NCI-H446 (cell line): Measurements from ENCODE around the gene GREM2.

Source experiments
- DNase-seq, 2 experiments: peaks; one replicate each; lab custom pipeline; 2025; lab: John Stamatoyannopoulos, UW

Gene GREM2

DNA sequence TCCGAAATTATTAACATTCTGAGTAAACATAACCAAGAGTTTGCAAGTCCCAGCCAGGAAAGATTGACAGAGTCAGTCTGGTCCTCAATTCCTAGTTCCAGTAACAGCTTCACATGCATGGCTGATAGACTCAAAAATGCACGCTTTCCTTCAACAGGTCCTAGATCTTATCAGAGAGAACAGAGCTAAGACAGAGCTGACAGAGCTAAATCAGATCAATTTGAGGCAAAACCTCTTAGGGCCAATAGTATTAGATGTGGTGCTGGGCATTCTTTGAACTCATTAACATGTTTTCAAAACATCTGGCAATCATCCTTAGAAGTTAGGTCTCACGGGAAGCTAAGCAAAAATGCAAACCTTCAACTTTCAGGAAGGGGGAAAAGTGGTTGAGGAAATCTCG lies 114.0 kb downstream of the GREM2 start:
- no peak for DNase-seq

DNA sequence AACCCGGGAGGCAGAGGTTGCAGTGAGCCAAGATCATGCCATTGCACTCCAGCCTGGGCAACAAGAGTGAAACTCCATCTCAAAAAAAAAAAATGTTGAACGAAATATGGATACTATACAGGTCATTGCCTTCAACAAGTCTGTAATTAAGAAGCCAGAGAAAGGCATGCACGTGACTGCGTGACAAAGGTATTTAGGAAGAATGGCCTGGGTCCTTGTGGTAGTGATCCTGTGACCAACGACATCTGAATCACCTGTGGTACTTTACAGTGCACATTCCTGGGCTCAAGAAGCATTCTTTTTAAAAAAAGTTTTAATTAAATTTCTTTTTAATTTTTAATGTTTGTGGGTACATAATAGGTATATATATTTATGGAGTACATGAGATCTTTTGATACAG lies 115.0 kb downstream of the GREM2 start:
- DNase-seq = no peak

DNA sequence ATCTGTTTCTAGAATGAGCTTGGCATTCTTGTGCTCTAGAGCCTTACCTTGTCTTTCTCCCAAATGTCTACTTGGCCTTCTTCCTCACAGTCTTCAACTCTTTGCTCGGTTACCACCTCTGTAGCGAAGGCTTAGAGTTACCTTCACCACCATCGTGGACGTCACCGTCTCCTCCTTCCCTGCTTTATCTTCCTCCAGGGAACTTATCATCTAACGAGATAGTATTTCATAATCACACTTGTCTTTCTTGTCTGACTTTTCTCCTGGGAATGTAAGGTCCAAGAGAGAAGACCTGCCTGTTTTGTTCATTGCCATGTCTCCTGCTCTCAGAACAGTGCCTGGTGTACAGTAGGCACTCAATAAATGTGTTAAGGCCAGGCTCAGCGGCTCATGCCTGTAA lies 115.6 kb downstream of the GREM2 start:
- DNase-seq = no peak

DNA sequence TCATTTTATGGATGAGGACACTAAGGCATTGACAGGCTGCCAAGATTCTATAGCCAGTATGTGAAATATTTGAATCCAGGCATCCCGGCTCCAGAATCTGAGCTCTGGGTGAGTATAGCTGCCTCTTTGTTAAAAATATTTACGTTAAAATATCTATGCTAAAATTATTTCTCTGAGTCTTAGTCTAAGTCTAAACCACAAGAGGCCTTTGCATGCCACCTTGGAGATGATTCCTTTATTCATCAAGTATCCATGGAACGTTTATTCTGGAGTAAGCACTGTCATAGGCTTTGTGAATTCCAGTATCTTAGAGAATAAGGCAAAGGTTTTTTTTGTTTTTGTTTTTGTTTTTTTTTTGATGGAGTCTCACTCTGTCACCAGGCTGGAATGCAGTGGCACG lies 116.4 kb downstream of the GREM2 start:
- DNase-seq = no peak

DNA sequence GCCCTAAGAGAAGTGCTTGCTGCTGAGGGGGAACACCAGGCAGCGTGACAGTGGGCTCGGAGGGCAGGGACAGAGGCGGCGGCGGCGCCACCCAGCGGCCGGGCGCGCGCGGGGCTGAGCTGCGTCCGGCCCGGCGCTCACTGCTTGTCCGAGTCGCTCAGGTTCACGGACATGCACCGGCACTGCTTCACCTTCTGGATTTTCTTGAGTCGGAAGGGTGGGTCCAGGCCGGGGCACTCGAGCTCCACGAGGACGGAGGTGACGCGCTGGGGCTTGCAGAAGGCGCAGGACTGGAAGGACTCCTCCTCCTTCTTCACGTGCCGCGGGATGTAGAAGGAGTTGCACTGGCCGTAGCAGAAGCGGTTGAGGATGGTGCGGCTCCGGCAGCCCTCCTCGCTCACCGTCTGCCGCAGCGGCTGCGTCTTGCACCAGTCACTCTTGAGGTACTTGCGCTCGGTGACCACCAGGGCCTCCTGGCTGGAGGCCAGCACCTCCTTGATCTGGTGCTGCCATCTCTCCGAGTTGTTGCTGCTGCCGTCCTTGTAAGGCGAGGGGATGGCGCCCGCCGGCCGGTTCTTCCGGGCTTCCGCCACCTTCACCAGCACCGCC lies 119.0 kb downstream of the GREM2 start:
- DNase-seq = no peak

DNA sequence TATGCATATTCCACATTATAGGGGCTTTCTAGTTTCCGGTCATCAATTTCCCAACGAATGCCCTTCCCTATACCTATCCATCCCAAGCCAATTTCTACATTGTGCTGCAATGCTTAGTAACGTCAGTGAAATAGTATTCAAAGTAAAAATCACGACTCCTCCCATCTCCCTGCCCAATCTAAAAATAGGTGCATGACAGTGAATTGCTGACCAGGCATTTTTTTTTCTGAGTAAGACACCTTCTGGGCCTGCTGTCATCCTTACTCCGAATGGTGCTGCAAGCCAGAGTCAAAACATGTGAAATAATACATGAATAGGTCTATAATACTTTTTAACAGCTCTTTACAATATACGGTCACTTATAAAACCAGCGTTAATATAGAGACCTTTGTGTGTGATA lies 120.2 kb downstream of the GREM2 start:
- no peak for DNase-seq

DNA sequence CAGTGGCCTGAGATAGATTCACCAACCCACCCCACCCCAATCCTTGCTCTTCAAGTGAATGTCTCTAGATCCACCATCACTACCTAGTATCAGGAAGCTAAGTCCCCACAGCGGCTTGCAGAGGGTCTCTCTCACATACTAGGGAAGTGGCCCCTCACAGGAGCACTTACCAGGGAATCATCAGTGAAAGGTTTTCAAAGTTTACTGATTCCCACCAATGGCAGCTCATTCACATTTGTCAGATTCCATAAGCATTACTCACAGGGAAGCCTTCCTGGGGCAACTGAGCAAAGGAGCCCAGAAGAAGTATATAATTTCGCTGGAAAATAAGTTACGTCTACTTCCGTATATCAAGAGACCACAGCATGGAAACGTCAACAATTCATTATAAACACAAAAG lies 120.8 kb downstream of the GREM2 start:
- DNase-seq = no peak

DNA sequence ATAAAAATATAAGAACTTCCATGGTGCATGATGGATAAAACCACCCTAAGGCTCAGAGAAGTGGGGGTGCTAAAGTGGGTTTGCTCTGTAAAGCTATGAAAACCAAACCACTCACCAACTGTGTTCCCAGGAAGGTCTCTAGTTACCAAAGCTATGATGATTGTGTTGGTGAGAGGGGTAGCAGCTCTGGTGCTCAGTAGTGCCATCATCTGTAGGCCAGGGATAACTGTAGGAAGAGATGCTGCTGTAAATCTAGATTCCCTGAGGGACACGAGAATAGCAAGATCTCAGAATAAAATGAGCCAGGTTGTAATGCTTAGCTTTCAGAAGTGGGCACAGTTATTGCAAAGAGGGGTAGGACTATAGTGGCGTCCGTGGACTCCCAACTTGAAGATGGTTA lies 124.5 kb downstream of the GREM2 start:
- no peak for DNase-seq

DNA sequence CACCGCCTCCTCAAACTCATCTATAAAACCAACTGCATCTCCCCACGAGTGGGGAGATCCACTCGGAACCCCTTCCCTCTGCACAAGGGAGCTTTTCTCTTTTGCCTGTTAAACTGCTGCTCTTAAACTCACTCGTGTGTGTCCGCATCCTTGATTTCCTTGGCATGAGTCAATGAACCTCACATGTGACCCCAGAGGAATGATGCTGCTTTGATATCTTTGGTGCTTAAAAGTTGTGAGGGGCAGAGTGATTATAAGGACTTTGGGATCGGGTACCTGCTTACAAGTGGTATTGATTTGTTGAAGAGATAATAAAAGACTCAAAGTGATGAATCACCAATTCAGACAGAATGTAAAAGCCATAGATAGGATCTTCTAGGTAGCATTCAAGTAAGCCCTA lies 125.3 kb downstream of the GREM2 start:
- DNase-seq = no peak

DNA sequence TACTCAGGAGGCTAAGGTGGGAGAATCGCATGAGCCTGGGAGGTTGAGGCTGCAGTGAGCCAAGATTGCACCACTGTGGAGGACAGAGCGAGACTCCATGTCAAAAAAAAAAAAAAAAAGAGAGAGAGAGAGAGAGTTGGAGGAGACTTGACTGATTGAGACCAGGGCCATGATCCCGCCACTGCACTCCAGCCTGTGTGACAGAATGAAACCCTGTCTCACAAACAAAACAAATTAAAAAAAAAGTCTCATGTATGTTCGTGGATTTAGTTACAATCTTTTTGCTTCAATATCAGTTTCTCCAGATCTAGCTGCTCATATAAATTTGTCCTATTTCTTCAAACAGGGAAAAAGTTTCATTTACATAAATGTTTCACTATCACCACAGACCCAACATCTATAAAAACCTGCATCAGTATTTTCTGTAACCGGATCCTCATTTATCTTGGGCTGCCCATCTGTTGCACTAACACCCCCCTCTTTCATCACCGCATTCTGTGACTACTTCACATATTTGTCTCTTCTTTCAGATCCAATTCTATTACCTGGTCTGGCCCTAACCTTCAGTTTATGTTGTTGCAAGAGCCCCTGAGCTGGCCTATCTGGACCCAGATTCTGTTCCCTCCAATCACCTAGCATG lies 127.0 kb downstream of the GREM2 start:
- no peak for DNase-seq

DNA sequence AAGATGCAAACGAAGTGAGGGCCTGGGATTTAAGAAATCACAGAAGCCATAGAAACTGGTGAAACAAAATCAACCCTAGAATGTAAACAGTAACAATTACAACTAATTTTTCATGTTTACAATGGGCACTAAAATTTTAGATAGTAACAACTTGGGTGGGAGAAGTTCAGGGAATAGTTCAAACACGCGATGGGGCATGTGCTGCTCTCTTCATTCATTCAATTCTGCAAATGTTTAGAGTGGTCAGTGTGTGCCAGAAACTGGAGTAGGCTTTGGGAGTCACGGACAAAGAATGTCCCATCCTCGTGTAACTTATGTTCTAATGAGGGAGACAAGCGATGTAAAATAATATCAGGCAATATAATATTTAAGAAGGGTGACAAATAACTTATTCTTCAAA lies 133.4 kb downstream of the GREM2 start:
- no peak for DNase-seq

DNA sequence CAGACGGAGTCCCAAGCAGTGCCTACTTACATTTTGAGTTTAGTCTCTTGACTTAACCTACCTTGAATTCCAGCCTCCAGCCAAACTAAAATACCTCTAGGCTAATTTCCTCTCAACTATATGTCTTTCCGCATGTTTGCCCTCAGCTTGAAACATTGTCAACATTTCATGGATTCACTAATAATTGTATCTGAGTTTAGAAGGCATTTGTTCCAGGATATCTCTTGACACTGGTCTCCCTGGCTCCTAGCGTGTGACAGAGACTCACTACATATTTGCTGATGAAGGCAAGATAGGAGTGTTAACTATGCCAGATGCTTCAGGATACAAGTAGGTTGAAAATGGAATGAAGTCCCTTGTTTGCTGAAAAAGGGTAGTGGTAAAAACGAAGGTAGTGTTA lies 136.1 kb downstream of the GREM2 start:
- no peak for DNase-seq

DNA sequence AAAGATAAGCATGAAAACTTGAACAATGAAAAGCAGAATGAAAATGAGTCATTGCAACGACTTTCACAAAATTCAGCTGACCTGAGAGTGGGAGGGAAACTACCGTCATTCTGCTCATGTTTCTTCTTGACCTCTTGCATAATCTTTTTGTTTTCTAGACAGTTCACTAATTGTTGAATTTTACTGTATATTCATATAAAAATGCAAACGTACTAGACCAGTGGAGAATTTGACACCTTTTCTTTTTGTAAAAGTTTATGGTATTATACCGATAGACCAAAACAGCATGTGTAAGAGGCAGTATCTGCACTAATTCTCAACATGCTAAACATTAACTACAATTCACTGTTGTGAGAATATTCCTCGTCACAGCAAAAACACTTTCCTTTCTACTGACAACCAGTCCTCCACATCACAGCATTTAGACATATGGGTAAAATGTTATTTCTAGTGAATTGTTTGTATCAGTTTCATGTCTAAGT lies 137.8 kb downstream of the GREM2 start:
- no peak for DNase-seq

DNA sequence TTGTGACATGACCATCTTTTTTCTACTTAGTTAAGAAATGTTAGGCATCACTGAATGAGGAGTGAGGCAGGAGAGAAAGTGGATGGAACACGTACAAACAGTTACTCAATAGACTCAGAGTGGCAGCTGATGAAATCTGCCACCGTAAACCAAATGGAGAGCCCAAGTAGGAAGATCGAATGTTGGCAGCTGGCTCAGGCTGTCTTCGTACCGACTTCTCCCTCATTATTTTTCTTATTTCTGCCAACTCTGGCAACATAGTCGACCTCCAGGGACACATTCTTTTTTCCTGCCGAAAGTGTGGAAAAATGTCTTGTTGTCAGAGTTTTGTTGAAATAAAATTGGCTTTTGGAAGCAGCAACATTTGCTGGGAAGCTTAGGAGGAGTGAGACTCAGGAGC lies 143.3 kb downstream of the GREM2 start:
- no peak for DNase-seq

DNA sequence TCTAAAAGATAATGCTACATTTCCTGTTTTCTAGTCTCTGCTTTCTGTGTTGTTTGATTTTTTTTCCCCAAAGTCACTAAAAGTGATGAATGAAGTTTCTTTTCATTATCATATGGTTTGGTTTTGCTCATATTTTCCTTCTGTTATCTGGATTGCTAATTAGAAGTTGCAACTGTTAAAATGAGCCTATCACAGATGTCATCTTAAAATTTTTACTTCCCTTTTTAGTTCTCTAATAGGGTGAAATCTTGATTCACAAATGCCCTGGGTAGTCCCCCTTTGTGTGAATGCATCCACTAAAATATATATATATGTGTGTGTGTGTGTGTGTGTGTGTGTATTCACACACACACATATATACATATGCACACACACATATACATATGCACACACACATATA lies 144.1 kb downstream of the GREM2 start:
- DNase-seq = no peak

DNA sequence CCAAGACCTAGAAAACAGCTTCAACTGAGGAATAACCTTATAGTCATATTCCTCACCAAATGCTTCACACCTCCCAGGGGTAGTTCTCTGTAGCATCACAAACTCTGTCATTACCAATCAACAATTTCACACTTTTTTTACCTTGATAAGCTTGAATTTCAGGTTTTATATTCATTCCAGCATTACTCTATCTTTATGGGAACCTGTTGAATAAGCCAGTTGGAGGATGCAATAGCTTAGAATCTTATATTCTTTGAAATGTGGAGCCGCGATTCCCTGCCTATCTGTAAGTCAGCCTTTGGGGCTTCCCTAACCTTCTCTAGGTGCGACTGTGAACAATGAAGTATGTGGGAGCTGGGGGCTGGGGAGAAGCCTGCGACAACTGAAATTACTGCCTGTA lies 145.4 kb downstream of the GREM2 start:
- no peak for DNase-seq

DNA sequence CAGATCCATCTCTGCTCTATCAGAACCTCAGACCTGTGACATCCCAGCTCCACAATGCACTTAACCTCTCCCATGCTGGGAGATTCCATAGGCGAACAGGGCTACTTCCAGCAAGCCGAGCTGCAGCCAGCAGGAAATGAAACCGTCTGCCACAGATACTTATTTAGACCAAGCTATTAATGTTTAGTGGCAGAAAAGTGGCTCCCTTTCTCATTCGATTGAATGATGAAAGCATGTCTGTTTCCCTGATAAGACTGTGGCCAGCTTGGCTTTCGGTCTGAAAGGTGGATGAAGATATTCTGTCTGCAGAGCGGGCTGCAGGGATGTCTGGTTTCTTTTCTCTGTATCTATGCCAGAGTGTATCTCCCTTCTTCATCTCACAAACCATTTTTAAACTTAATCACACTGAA lies 146.4 kb downstream of the GREM2 start:
- no peak for DNase-seq

DNA sequence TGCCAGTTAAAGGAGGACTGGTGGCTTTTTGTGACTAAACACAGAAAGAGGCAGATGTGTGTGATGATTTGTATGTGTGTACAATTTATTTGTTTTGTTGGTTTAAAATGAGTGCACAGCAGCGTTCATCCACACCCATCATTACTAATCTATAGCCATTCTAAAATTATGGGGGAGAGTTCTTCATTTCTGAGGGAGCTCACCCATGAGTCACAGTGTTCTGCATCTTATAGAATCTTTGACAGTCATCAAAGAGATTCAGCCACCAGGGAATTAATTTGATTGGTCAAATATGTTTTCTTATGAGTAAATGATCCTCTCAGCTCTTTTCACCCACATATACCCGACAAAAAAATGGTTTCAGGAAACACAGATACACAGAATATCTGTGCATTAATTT lies 147.9 kb downstream of the GREM2 start:
- DNase-seq = no peak

DNA sequence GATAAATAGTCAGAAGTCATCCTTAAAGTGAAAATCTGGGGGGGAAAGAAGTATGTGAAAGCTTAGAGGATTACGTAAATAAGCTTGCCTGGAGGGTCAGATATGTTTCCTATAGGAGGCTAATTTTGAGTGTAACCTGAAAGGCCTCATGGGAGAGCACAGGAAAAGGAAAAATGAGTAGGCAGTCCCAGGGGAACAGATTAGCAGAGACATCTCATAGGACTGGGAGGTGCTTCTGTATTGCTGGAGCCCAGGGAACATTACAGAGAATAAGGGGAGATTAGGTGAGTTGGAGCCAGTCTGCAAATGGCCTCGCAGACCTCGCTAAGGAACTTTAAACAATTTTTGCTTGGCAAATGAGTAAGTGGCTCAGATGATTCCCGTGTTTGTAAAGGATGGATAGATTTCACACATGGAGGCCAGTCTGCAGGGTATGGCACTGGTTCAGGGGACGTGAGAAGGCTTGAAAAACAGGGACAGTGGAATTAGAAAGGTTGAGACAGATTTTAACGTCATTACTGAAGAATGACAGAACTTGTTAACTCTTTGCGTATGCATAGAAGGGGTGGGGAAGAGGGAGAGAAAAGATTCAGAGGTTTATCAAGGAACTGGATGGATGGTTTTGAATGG lies 149.1 kb downstream of the GREM2 start:
- DNase-seq = no peak

DNA sequence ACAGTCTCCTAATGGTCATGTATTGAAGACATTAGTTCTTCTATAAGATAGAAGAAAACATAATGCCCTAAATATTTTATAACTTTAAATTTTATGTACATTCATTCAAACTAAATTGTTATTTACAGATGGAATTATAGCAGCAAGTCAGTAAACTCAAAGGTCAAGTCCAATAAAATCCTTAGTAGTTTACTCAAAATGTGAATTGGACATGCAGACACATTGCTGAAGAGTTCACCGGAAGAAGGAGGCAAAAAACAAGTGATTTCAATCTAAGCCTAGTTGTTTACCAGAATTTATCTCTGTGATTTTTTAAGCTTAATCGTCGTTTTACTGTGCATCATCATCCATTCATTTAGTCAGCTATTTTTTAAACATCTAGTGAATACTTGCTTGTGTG lies 149.7 kb downstream of the GREM2 start:
- no peak for DNase-seq

DNA sequence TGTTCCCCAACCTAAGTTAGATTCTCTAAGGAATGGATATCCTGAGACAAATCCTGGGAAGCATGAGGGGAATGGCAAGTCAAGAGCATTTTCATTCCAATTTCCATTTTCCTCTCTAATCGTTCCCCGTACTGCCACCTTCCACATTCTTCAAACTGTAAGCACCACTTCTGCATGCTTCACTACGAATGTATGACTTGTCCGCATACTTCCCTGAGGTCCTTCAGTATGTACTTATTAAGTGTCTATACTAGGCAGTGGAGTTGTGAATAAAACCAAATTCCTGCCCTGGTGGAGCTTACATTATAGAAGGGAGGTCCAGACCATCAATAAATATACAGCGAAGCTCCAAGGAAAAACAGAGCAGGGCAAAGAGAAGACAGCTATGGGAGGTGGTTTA lies 154.8 kb downstream of the GREM2 start:
- no peak for DNase-seq

DNA sequence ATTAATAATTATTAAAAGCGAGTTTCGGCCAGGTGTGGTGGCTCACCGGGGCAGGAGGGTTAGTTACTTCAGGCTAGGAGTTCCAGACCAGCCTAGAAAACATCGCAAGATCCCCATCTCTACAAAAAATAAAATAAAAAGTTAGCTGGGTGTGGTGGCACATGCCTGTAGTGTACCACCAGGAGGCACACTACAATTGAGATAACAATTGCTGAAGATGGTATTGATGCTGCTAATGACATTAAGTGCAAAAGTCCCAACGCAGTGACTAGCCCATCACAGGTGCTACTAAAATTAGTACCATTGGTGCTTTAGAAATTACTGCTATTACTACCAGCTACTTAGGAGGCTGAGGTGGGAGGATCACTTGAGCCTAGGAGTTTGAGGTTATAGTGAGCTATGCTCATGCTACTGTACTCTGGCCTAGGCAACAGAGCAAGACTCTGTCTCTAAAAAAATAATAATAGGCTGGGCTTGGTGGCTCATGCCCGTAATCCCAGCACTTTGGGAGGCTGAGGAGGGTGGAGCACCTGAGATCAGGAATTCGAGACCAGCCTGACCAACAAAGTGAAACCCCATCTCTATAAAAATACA lies 156.6 kb downstream of the GREM2 start:
- no peak for DNase-seq

DNA sequence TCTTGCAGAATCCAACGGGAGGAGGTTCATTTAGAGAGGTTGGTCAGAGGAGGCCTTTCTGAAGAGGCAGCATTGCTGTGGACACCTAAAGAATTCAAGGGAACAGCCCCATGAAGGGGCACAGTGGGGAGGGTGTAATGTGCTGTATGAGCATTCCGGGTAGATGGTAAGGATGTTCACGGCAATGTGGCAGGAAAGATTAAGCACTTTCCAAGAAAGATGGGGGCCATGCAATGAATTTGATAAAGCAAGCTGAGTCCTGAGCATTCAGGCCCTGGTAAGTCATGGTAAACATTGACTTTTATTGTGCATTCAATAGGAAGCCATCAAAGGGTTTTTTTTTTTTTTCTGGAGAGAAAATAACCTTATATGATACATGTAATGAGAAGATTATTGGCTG lies 166.6 kb downstream of the GREM2 start:
- no peak for DNase-seq
